ENCODE results near the gene HDAC9.

The HDAC9 gene

DNA sequence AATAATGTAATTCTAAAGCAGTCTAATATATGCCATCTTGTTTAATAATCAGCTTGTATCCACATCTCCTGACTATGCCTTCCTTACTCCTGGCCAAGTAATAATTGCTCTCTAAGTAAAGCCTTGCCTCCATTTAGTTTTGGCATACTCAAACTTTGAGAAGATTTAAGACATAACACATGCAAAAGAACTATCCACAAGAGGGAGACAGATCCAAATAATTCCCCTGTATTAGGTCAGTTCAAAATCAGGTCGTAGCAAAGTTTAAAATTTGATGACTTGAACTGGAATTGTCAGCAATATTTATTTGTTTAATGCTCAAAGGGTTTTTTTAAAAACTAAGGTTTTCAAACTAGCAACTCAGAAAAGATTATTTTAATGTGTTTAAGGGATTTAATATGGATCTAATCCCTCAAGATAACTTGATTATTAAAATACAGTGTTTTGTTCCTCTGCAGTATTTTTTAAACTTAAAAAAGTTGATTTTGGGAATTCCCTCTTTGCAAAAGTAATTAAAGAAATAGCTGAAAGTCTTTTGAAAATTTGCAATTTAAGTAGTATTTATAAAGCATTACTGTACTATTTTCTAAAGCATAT is 95.3 kb downstream of the HDAC9 start:
- Histone ChIP-seq H3K9ac (ENCODE audit: low read depth, low read length) (no peak overlapping the region), H3K36me3 (ENCODE audit: control insufficient read depth, insufficient read depth, low read length) (peaks cover 10% of the 10 kb centered on the region; the same call in 1 of the 2 replicates), H3K4me3 (ENCODE audit: low read depth, low read length) (no peak overlapping the region), H3K4me1 (ENCODE audit: control insufficient read depth, insufficient read depth, low read length) (peaks cover 5% of the 10 kb centered on the region; the same call in 1 of the 2 replicates), H3K27me3 (ENCODE audit: control insufficient read depth, insufficient read depth, low read length) (no peaks in the 10 kb centered on the region), H3K9me3 (ENCODE audit: control insufficient read depth, insufficient read depth, low read length) (no peaks in the 10 kb centered on the region), H3K27ac (ENCODE audit: low read depth, low read length) (no peak overlapping the region)

DNA sequence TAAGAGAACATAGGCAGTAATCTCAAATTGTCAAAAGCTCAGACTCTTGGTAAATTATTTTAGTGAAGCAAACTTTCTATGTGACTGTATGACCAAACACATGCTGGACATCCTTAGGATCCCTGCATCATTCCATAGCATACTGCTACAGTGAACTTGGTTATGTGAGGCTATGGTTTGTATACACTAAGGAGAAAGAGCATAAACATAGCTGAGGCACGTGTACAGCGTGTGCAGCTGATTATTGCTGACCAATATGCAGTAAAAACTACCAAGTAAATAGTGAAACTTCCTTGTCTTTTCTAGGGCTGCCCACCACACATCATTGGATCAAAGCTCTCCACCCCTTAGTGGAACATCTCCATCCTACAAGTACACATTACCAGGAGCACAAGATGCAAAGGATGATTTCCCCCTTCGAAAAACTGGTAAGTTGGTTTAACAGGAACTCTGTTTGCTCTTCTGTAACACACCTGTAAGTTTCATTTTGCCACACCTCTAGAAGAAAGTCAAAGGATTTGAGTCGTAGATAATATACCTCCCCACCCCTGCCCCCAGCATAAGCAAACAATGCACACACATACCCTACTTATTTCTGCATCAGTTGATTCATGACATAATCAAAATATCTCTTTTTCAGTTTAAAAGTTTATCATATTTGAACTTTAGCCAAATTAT is 98.2 kb downstream of the HDAC9 start:
- Histone ChIP-seq H3K27me3 (ENCODE audit: control insufficient read depth, insufficient read depth, low read length) (no peaks in the 10 kb centered on the region), H3K4me3 (ENCODE audit: low read depth, low read length) (no peak overlapping the region), H3K36me3 (ENCODE audit: control insufficient read depth, insufficient read depth, low read length) (peaks cover 10% of the 10 kb centered on the region; the same call in 1 of the 2 replicates), H3K27ac (ENCODE audit: low read depth, low read length) (no peak overlapping the region), H3K4me1 (ENCODE audit: control insufficient read depth, insufficient read depth, low read length) (peaks cover 13% of the 10 kb centered on the region), H3K9me3 (ENCODE audit: control insufficient read depth, insufficient read depth, low read length) (no peaks in the 10 kb centered on the region), H3K9ac (ENCODE audit: low read depth, low read length) (no peak overlapping the region)

DNA sequence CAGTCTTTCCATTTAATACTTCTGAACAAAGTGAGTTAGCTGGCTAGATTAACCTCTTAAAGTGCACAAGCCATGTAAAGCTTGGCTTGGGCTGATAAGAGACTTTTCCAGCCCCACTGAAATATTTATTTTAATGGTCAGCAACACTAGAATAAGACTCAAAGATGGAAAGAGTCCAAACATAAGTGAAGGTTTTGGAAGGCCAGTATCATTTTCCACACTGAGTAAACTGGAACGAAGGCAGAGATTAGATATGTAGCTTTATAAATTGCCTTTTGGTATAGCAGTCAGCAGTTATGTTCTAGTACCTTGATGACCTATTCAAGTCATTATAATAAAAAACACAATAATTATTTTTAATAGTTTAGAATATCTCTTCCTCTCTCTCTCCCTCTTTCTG is 102.2 kb downstream of the HDAC9 start:
- Histone ChIP-seq H3K4me1 (ENCODE audit: control insufficient read depth, insufficient read depth, low read length) (peaks cover 13% of the 10 kb centered on the region), H3K36me3 (ENCODE audit: control insufficient read depth, insufficient read depth, low read length) (peaks cover 12% of the 10 kb centered on the region; the same call in 1 of the 2 replicates), H3K27ac (ENCODE audit: low read depth, low read length) (no peak overlapping the region), H3K9ac (ENCODE audit: low read depth, low read length) (no peak overlapping the region), H3K9me3 (ENCODE audit: control insufficient read depth, insufficient read depth, low read length) (peaks cover 14% of the 10 kb centered on the region), H3K27me3 (ENCODE audit: control insufficient read depth, insufficient read depth, low read length) (no peaks in the 10 kb centered on the region), H3K4me3 (ENCODE audit: low read depth, low read length) (no peak overlapping the region)

DNA sequence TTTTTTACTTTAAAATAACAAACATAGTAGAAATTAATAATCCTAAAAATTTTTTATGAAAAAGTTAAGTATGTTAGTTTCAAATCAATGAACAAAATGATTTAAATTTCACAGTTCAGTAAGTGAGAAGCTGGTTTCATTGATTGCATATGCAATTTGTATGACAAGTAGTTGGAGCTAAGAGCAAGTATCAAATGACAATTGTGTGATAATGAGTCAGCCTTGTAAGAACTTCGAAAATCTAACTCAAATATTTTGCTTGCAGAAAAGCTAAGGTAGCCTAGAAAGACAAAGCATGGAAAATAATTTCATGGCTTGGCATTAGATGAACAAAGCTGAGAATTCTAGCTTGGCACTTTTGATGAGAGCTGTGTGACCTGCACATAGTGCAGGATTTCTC is 111.5 kb downstream of the HDAC9 start:
- Histone ChIP-seq H3K36me3 (ENCODE audit: control insufficient read depth, insufficient read depth, low read length) (no peaks in the 10 kb centered on the region), H3K9me3 (ENCODE audit: control insufficient read depth, insufficient read depth, low read length) (peaks cover 12% of the 10 kb centered on the region), H3K9ac (ENCODE audit: low read depth, low read length) (no peak overlapping the region)

DNA sequence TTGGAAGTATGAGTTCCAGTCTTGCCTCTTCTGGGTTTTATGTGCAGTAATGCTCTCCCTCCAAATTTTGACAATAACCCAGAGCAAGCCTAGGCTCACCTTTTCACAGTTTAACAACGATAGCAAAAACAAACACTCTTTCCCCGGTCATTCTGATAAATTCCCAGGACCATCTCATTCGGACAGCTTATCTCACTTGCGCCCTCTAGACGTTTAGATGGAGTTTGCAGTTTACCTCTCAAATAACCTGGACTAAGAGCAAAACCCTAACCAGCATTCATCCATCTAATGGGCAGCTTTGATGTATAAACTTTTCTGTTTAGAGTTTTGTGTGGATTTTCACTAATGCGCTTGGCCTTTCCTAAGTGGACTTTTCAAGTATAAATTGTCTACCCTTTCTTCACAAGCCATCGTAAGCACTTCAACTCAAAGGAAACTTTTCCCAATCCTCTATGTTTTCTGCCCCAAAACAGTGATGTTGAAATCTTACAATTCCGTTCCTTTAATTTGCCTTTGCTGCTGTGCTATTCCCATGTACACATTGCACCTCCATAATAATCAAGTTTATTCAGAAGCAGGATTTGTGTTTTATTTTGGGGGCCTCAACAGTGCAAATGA is 114.9 kb downstream of the HDAC9 start:
- H3K4me3 ChIP-seq (ENCODE audit: low read depth, low read length): no peak overlapping the region

More for the DNA sequence above, 111.5 kb downstream of the HDAC9 start:
- H3K4me3 ChIP-seq (ENCODE audit: low read depth, low read length): no peak overlapping the region
- no peaks in the 10 kb centered on the region for H3K27me3 ChIP-seq (ENCODE audit: control insufficient read depth, insufficient read depth, low read length)
- H3K27ac ChIP-seq (ENCODE audit: low read depth, low read length): no peak overlapping the region
- no peaks in the 10 kb centered on the region for H3K4me1 ChIP-seq (ENCODE audit: control insufficient read depth, insufficient read depth, low read length)

DNA sequence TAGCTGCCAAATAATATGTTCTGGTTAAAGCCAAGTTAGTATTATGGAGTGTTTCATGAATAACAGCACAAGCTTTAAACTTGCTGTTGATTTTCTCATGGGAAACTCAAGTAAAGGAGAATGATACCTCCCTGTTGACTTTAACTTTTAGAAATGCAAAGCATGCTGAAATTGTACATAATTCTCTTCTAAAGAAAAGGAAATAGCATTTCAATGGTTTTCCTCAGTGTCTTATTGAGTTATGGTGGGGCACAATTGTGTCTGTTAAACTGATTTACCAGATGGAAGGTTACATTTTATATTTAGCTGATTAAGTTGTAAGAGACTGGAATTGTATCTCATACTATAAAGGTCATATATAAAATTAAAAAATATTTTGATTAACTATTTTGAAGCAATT is 119.3 kb downstream of the HDAC9 start:
- H3K9me3 ChIP-seq (ENCODE audit: control insufficient read depth, insufficient read depth, low read length): no peaks in the 10 kb centered on the region
- H3K36me3 ChIP-seq (ENCODE audit: control insufficient read depth, insufficient read depth, low read length): no peaks in the 10 kb centered on the region
- no peak overlapping the region for H3K9ac ChIP-seq (ENCODE audit: low read depth, low read length)
- H3K4me3 ChIP-seq (ENCODE audit: low read depth, low read length): no peak overlapping the region
- no peak overlapping the region for H3K27ac ChIP-seq (ENCODE audit: low read depth, low read length)
- no peaks in the 10 kb centered on the region for H3K27me3 ChIP-seq (ENCODE audit: control insufficient read depth, insufficient read depth, low read length)
- peaks cover 13% of the 10 kb centered on the region for H3K4me1 ChIP-seq (ENCODE audit: control insufficient read depth, insufficient read depth, low read length)

More for the DNA sequence above, 114.9 kb downstream of the HDAC9 start:
- H3K4me1 ChIP-seq (ENCODE audit: control insufficient read depth, insufficient read depth, low read length): peaks cover 13% of the 10 kb centered on the region
- no peaks in the 10 kb centered on the region for H3K27me3 ChIP-seq (ENCODE audit: control insufficient read depth, insufficient read depth, low read length)
- H3K9ac ChIP-seq (ENCODE audit: low read depth, low read length): no peak overlapping the region
- no peaks in the 10 kb centered on the region for H3K9me3 ChIP-seq (ENCODE audit: control insufficient read depth, insufficient read depth, low read length)
- no peak overlapping the region for H3K27ac ChIP-seq (ENCODE audit: low read depth, low read length)
- no peaks in the 10 kb centered on the region for H3K36me3 ChIP-seq (ENCODE audit: control insufficient read depth, insufficient read depth, low read length)

DNA sequence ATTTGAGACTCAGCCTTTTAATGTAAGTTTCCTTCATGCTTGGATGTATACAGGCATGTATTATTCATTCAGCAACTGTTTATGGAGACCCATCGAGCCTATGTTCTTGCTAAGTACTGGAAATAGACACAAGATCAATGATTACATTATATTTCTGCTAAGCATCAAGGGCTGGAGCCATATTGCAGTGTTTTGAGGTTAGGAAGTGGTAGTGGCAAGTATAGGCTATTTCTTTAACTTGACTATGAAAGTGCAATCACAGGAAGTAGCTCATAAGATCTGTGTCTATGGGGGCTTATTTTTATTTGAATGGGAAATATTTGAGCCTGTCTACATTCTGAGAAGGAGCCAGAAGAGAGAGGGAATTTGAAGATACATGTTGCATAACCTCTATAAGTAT is 123.8 kb downstream of the HDAC9 start:
- Histone ChIP-seq H3K9ac (ENCODE audit: low read depth, low read length) (no peak overlapping the region), H3K9me3 (ENCODE audit: control insufficient read depth, insufficient read depth, low read length) (no peaks in the 10 kb centered on the region), H3K4me3 (ENCODE audit: low read depth, low read length) (no peak overlapping the region), H3K4me1 (ENCODE audit: control insufficient read depth, insufficient read depth, low read length) (peaks cover 9% of the 10 kb centered on the region), H3K27ac (ENCODE audit: low read depth, low read length) (no peak overlapping the region), H3K36me3 (ENCODE audit: control insufficient read depth, insufficient read depth, low read length) (no peaks in the 10 kb centered on the region), H3K27me3 (ENCODE audit: control insufficient read depth, insufficient read depth, low read length) (no peaks in the 10 kb centered on the region)

DNA sequence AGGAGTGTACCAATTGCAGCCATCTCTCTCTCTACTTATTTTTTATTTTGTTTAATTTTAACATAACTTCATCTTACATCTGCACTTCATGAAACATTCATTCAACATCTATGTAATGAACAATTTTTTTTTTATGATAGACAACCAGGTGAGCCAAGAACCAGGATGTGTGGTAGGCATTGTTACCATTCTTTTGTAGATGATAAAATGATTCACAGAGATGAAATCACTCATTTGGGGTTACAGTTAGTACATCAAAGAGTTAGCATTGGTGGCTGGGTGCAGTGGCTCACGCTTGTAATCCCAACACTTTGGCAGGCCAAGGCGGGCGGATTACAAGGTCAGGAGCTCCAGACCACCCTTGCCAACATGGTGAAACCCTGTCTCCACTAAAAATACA is 127.8 kb downstream of the HDAC9 start:
- Histone ChIP-seq H3K9me3 (ENCODE audit: control insufficient read depth, insufficient read depth, low read length) (no peaks in the 10 kb centered on the region), H3K27ac (ENCODE audit: low read depth, low read length) (no peak overlapping the region), H3K9ac (ENCODE audit: low read depth, low read length) (no peak overlapping the region), H3K27me3 (ENCODE audit: control insufficient read depth, insufficient read depth, low read length) (no peaks in the 10 kb centered on the region), H3K4me1 (ENCODE audit: control insufficient read depth, insufficient read depth, low read length) (no peaks in the 10 kb centered on the region; the same call in 1 of the 2 replicates), H3K4me3 (ENCODE audit: low read depth, low read length) (no peak overlapping the region), H3K36me3 (ENCODE audit: control insufficient read depth, insufficient read depth, low read length) (no peaks in the 10 kb centered on the region)

DNA sequence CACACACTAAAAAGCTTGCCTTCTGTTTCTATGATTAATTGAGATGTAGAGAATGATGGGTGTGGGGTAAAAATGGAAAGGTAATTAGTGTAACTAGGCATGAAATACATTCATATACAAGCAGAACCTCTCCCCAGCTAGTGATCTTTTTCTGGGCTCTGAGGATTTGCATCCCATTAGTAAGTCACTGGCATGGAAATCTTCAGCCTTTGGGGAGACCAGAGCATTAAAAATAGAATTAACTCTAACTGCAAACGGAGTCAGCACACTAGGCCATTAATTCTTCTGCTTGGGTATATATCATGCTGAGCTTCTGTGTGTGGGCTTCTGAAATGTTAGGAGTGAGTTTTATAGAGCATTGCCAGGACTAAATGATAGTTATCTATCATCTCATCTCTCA is 128.9 kb downstream of the HDAC9 start:
- H3K27me3 ChIP-seq (ENCODE audit: control insufficient read depth, insufficient read depth, low read length): no peaks in the 10 kb centered on the region
- no peak overlapping the region for H3K27ac ChIP-seq (ENCODE audit: low read depth, low read length)
- H3K4me1 ChIP-seq (ENCODE audit: control insufficient read depth, insufficient read depth, low read length): no peaks in the 10 kb centered on the region; the same call in 1 of the 2 replicates
- no peaks in the 10 kb centered on the region for H3K36me3 ChIP-seq (ENCODE audit: control insufficient read depth, insufficient read depth, low read length)
- H3K4me3 ChIP-seq (ENCODE audit: low read depth, low read length): no peak overlapping the region
- no peak overlapping the region for H3K9ac ChIP-seq (ENCODE audit: low read depth, low read length)
- H3K9me3 ChIP-seq (ENCODE audit: control insufficient read depth, insufficient read depth, low read length): no peaks in the 10 kb centered on the region

DNA sequence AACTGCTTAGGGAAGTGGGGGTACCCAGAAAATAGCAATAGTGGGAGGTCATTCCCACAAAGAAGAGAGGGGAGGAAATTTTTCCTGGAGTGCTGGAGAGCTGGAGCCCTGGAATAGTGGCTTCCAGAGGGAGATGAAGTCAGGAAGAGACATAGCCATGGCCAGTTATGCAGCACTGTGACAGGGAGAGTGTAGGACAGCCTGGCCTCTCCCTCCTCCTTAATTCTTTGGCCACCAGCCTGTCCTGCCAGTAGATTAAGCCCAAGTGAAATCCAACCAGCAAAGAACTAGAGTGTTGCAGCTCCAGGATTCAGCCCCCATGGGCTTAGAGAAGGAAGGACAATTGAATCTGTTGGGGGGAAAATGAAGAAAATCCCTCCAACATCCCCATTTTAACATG is 130.5 kb downstream of the HDAC9 start:
- Histone ChIP-seq H3K4me3 (ENCODE audit: low read depth, low read length) (no peak overlapping the region), H3K9ac (ENCODE audit: low read depth, low read length) (no peak overlapping the region), H3K9me3 (ENCODE audit: control insufficient read depth, insufficient read depth, low read length) (no peaks in the 10 kb centered on the region), H3K27ac (ENCODE audit: low read depth, low read length) (no peak overlapping the region), H3K4me1 (ENCODE audit: control insufficient read depth, insufficient read depth, low read length) (peaks cover 4% of the 10 kb centered on the region), H3K36me3 (ENCODE audit: control insufficient read depth, insufficient read depth, low read length) (no peaks in the 10 kb centered on the region), H3K27me3 (ENCODE audit: control insufficient read depth, insufficient read depth, low read length) (no peaks in the 10 kb centered on the region)

DNA sequence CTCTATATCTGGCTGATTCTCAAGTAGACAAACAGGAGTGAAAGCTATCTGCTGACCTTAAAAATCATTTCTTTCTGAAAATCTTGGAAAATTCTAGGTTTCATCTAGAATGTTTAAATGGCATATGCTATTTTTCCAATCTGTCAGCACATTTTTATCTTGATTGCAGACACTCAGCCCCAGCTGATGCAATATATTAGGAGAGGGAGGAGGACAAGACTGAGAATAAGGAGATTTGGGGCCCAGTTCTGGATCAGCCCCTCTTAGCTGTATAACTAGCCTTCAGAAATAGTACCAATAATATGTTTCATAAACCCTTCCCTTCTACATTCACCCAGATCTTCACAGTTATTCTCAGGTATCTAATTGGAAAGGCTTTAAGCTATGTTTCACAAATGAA is 131.2 kb downstream of the HDAC9 start:
- Histone ChIP-seq H3K4me3 (ENCODE audit: low read depth, low read length) (no peak overlapping the region), H3K4me1 (ENCODE audit: control insufficient read depth, insufficient read depth, low read length) (peaks cover 10% of the 10 kb centered on the region), H3K9me3 (ENCODE audit: control insufficient read depth, insufficient read depth, low read length) (no peaks in the 10 kb centered on the region), H3K36me3 (ENCODE audit: control insufficient read depth, insufficient read depth, low read length) (no peaks in the 10 kb centered on the region), H3K9ac (ENCODE audit: low read depth, low read length) (no peak overlapping the region), H3K27ac (ENCODE audit: low read depth, low read length) (no peak overlapping the region), H3K27me3 (ENCODE audit: control insufficient read depth, insufficient read depth, low read length) (no peaks in the 10 kb centered on the region)

All from HUES48 (cell line).